NCI-H345 treated with DMSO at 0.1 percent for 48 hours (cell line): ENCODE results near the gene TCP11.

Source experiments
- DNase-seq: peaks from one replicate; lab custom pipeline; 2025; ENCODE audit not compliant: unreplicated experiment; lab: John Stamatoyannopoulos, UW

The TCP11 gene

DNA sequence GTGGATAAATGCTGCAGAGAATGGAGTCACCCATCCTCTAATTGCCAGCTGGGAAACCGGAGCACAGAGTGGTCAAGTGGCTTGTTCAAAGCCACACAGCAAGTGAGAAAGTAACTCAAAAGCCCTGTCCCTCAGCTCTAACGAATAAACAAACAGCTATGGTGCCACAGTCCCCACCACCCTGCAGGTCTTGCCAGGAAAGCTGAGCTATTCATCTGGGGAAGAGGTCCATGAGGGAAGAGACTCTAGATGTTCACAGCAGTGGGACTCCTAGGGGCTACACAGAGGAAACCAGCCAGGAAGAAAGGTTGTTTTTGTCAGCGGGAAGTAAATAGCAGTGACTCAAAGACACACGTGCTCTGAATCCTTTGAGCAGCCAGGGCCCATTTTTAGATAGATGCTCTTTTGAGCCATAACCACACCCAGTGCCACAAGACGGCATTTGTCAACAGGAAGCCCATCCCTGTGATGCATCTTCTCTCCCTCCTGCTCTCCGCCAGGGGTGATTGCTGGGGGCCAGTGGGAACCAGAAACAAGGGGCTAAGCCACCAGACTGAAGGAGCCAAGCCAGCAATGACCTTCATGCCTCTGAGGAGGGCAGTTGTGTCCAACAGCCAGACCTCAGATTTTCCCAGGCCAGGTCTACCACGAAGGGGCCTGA lies 32.4 kb upstream of the TCP11 start:
- no peak for DNase-seq

DNA sequence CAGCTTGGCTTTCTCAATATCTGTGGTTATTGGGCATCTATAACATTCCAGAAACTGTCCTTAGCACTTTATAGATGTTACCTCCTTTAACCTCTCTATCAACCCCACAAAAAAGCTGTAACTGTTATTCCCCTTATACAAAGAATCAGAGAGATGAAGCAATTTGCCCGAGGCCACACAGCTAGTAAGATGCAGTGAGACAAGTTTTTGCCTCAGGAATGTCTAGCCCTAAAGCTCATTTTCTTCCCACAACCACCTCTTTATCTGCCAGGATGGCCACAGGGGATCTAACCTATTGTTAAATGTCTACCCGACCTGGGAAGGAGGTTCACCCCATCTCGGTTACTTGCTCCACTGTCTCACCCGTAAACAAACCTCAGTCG lies 31.9 kb upstream of the TCP11 start:
- DNase-seq = no peak

DNA sequence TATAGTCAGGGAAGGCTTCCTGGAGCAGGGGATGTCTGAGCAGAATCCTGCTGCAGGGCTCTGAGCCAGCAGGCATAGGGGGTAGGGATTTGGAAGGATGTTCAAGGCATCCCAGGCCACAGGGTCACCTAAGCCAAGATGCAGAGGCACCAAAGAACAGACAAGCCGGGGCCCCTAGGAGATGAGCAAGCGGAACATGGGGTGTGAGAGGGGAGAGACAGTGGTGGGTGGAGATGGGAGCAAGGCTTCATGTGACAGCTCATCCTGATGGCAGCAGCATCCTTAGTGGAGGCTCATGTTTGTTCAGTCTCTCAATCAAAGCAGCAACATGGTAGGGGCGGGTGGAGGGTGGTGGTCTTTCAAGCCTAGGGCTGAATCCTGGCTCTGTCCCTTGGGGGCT lies 29.8 kb upstream of the TCP11 start:
- DNase-seq = no peak

DNA sequence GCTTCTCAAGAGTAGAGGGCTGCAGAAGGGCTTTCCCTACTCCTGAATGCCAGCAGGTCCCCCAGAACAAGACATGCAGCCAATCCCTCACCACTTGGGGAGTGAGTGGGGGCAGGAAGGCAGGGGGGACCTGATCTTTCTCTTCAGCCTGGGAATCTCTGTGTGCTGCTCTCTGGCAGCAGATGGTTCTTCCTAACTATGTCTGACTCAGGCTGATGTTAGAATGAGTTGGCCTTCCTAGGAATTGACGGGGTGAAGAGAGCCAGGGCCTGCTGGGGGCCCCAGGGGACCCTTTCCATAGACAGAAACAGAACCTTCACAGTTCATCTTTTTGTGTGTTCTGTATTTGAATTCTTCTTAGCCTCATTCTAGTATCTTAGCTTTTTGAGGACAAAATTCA lies 29.0 kb upstream of the TCP11 start:
- no peak for DNase-seq

DNA sequence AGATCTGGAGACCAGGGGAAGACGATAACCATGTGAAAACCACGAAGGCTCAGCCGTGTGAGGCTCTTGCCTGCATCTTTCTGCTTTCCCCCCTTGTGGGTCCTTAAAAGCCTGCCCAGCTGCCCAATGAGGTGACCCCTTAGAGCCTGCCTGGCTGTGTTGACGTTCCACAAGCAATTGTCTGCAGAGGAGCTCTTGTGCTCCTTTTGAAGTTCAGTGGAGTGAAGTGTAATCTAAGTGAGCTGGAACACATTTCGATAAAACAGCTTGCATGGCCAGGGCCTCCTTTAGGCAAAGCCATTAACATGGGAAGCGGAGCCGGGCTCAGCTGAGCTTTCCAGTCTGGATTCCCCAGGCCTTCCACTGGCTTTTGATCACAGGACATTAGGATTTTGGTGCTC lies 27.3 kb upstream of the TCP11 start:
- no peak for DNase-seq

DNA sequence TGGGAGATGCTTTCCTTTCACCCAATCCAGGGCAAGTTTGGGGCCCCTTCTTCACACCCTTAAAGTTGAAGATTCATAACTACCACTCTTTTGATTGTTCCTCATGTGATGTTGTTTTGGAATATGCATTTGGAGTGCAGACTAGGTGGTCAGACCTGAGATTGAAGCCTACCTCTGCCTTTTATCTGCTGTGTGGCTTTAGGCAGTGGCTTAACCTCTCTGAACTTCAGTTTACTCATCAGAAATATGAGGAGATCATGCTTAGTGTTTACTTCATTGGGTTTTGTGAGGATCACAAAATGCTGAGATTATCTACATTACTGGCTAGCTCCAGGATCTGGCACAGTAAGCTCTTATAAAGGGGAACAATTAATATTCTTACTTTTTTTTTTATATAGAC lies 26.4 kb upstream of the TCP11 start:
- DNase-seq = no peak

DNA sequence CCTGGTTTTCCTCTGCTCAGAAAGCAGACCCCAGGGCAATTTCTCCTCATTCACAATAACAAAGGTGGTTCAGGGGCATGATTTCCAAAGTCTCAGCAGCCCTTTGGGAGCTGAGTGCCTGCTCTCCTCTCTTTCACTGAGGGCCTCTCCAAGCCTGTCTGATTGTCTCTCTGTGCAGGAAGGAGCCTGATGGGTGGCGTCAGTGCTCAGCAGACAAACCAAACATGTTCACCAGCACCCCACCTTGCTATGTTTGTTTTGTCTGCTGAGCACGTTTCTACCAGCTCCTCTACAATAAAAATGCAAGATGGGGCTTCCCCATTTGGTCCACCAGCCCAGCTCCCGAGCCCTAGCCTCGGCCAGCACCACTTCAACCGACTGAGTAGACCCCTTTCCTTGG lies 25.4 kb upstream of the TCP11 start:
- peak; percentile 6 for DNase-seq

DNA sequence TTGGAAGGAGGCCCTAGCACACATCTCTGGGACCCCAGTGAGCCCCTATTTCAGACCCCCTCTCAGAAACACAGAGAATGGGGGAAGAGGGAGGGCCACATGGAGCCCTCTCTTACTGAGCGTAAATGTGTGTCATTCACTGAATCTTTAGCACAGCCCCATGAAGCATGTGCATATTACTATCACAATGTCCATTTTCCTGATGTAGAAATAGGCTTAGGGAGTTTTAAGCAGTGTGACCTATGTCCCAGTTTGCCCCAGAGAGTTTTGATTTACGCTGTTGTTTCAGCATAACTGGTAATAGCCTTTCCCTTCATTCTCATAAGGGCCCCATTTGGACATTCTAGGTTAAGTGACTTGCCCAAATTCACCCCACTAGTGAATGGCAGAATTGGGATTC lies 25.0 kb upstream of the TCP11 start:
- DNase-seq = no peak

DNA sequence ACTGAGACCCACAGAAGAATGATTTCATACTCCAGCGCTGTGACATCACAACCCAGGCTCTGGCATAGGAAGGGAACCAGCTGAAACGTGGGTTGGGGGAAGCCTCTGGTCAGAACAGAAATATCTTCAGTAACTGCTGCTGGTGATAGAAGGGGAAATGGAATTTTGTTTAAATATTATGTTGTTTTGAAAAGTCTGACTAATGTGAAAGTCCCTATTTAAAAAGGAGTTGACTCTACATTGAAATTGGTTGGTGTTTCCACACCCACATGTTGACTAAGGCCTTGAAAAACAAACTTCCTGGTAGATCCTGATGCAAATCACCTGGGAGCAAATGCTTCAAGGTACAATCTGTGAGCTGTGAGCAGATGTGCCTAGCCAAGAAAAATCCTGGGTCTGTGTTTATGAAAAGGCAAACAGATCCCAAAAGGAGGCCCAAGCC lies 24.5 kb upstream of the TCP11 start:
- DNase-seq = no peak

DNA sequence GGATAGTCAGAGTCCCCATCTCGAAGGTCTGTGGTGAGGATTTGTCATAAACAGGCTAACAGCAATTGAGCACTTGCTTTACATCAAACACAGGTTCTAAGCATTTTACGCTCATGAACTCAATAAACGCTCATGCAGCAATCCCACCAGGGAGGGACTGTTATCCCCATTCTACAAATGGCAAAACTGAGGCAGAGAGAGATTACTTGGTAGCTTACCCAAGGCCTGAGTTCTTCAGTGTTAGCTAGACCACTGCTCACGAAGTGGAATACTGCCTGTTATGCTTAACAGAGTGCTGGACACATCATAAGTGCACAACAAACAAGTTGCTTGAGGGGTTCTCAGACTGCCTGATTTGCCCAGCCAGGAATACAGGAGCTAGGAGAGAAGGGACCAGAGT lies 23.7 kb upstream of the TCP11 start:
- no peak for DNase-seq

DNA sequence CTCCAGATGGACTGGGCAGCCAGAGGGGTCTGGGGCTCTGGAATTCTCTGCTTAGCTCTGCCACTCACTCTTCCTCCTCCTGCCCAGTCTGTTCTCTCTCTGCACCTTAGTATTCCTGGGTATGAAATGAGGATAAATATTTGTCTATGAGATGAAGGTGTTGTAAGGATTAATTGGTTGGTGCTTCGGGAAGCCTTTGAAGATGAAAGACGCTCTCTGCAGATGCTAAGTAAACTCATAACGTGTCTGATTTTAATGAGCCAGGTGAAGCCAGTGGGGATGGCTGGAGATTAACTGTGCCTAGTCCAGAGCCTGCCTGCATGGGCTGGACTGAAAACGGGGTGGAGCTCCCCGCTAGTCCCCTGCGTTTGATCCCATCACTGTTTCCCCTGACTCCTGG lies 23.1 kb upstream of the TCP11 start:
- no peak for DNase-seq

DNA sequence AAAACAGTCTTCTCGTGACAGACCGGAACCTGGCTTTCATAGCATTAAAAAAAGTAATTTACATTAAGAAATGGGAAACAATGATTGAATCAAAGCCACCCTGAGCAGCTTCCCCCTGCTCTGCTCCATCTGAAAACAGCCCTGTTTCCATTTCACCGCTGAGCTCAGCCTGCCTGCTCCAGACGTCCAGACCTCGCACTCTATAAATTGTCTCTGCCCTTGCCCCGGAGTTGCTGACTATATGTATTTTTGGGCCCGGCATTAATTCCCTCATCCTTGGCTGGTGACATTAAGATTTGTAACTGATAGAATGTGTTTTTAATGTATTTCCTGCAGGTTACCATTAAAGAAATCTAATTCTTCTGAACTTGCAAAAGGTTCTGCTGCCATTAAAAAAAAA lies 22.7 kb upstream of the TCP11 start:
- DNase-seq = no peak

DNA sequence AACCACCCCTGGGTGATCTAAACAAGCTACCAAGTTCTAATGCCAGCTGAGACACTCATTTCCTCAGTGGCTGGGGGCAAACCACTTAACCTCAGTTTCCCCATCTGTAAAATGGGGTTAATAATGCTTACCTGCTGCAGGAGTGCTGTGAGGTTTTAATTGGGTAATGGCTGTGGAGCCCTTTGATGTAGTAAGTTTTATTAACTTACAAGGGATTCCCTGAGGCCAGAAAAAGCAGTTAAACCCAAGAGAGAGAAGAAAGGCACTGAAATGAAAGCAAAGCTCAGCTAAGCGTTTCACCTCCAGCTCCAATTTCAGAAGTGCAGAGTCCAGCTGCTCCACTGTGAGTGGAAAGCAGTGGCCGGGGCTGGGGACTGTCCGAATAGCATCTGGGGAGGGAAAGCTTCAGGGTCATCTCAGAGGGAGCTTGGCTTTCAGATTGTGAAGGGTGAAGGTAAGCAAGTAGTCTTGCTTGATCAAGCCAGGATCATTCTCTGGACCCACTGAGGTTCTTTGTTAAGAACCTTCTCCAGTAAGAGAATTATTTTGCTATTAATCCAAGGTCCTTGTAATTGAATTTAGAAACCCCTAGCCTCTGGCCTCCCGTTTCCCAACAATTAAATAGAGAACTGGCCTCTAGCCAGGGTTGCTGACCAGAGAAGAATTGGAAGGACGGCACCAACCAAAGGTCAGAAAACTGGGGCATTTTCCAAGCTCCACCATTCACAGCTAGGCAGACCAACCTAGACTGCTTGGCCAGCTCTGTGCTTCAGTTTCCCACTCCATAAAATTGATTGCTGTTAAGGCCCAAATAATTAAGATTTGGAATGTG lies 20.9 kb upstream of the TCP11 start:
- no peak for DNase-seq

DNA sequence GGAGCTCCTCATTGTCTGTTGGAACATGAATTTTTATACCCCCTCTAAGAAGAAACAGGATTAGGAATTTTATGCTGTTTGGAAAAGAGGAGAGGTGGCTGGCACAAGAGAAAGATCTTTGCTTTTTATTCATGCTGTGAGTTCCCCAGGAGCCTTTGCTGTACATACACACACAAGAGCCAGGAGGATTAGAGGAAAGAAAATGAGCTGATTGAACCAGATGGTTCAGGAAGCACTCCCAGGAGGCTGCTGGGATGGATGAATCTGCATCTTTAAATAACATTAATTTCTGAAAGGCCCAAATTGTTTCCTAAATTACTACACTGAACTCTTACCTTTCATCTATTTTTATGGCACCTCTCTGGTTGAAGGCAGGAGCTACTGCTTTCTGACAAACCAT lies 20.1 kb upstream of the TCP11 start:
- no peak for DNase-seq

DNA sequence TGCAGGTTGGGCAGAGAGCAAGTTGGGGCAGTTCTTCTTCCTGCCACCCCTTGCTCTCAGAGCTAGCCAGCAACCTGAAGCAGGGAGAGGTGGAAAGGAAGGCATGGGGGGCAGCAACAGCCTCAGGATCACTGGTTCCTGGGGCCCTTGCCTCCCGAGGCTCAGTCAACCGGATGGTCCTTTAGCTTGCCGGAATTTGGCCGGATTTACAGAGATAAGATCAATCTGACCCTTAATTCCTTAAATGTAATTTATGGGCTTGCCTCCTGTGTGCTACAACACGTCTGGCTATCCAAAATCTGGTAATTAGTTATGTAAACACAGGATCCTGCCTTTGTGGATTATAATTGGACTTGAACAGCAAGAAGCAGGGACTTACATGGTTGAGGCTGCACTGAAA lies 19.5 kb upstream of the TCP11 start:
- DNase-seq = no peak

DNA sequence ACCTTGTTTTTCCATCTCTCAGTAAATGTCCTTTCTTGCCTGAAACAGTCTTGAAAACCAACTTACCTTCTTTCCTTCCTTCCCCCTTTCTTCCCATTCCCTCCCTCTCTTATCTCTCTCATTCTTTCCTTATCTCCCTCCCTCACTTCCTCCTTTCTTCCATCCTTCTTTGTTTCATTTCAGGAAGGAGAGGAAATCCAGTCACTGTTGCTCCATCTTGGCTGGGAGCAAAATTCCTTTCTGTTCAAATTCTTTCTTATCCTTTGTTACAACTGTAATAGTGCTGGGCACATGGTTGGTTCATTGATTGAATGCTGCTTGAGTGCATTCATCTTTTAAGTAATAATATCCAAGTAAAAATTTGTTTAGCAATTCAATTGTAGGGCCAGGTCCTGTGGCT lies 17.4 kb upstream of the TCP11 start:
- DNase-seq = no peak

DNA sequence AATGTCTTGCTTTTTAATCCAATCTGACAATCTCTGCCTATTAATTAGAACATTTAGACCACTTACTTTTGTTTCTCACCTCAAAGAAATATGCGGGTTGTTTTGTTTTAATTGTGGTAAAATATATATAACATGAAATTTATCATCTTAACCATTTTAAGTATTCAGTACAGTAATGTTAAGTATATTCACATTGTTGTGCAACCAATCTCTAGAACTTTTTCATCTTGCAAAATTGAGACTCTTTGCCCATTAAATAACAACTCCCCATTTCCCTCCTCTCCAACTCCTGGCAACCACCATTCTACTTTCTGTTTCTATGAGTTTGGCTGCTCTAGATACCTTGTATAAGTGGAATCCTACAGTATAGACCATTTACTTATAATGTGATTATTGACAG lies 13.8 kb upstream of the TCP11 start:
- no peak for DNase-seq

DNA sequence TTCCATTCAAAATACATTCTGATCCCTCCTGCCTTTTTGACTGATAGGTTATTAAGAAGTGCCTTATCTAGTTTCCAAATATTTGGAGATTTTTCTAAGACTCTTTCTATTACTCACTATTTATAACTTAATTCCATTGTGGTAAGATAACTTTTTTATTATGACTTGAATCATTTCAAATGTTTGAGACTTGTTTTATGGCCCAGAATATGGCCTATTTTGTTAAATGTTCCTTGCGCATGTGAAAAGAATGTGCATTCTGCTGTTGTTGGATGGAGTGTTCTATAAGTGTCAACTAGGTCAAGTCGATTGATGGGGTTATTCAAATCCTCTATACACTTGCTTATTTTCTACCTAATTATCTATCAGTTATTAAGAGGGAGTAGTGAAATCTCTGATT lies 13.1 kb upstream of the TCP11 start:
- no peak for DNase-seq

DNA sequence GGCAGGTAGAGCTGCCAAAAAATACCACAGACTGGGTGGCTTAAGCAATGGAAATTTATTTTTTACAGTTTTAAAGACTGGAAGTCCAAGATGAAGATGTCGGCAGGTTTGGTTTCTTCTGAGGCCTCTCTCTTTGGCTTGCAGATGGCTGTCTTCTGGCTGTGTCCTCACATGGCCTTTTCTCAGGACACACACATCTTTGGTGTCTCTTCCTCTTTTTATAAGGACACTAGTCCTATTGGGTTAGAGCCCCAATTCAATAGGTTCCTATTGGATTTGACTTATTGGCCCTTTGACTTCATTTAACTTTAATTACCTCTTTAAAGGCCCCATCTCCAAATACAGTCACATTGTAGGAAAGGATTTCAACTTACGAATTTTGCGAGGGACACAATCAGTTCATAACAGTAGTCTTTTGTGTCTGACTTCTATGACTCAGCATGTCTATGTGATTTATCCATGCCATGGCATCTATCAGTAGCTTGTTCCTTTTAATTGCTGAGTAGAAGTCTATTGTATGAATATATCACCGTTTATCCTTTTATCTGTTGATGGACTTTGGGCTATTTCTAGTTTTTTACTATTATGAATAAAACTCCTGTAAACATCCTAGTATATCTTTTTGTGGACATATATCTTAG lies 11.0 kb upstream of the TCP11 start:
- DNase-seq = no peak

DNA sequence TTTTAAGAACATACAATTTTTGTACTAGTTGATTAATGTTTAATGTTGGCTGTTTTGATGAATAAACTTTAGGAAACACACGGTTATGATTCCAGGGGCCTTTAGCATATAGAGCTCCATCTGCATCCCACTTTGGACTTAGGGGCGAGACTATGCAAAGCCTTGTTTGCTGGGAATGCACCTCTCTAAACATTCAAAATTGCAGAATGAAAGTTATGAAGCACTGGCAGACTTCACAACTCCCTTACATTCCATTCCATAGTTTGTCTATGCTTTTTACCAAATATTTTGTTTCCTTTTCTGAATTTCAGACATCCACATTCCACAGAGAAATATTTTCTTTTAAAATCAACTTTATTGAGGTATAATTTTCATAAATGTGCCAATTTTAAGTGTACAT lies 10.3 kb upstream of the TCP11 start:
- DNase-seq = no peak

DNA sequence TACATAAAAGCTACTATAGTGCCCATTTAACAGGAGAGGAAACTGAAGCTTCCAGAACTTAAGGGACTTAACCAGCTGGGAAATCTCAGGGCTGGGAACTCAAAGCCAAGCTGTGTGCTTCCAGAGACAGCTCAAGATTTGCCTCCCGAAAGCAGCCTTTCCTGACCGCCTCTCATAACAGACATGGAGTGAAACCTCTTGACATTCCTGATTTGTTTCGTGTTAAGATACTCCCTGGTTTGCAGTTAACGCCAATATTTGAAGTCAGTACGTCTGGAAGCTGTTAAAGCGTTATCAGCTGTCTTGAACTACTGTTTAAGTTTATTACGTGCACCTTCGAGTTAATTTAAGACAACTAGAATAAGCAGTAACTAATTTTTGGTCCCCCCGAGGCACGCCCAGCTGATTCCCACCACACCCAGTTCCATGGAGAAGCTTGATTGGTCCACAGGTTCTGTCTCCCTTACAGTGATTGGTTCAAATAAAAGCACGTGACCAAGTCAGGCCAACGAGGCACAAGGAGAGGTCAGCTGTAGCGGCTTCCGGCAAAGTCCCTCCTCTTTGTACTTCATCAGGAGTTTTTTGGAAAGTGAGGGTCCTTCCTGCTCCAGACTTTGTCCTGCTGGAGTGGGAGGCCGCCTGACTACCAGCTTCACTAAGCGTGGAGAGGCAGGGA lies 8.9 kb upstream of the TCP11 start:
- DNase-seq = no peak
